GM18909 (cell line): ENCODE results near the gene WEE1.
"Not testable (repeated sequence)": the region's sequence is repeated elsewhere in the genome, so short reads cannot be mapped to it uniquely, and the experiment has no call there.

Experiments used
- ATAC-seq: cut with Tn5 transposase; IDR thresholded peaks from one replicate; pipeline ENCODE4 v1.9.1; 2021; ENCODE audit warnings: mild to moderate bottlenecking; ENCODE audit not compliant: unreplicated experiment, poor library complexity

Gene WEE1

GRCh38 chr11:9573052-9573774 is at the start of gene WEE1:
WEE1 (plus strand) TSS chr11:9573670; CDS start chr11:9573934, 264 bp downstream.
- peak; percentile 88 for ATAC-seq

GRCh38 chr11:9524001-9524400 is 49.5 kb upstream of the WEE1 start:
- no peak for ATAC-seq

GRCh38 chr11:9525116-9525515 is 48.4 kb upstream of the WEE1 start:
- no peak for ATAC-seq

- ATAC-seq = no peak
Observed at GRCh38 chr11:9527481-9528135, 45.9 kb upstream of the WEE1 start.

GRCh38 chr11:9528136-9528501 is 45.4 kb upstream of the WEE1 start:
- no peak for ATAC-seq

- no peak for ATAC-seq
Observed at GRCh38 chr11:9528573-9529333, 44.7 kb upstream of the WEE1 start.

GRCh38 chr11:9529334-9529650 is 44.2 kb upstream of the WEE1 start:
- no peak for ATAC-seq

- no peak for ATAC-seq
Observed at GRCh38 chr11:9530020-9530621, 43.3 kb upstream of the WEE1 start.

GRCh38 chr11:9530901-9531625 is 42.4 kb upstream of the WEE1 start:
- no peak for ATAC-seq

GRCh38 chr11:9533058-9533457 is 40.4 kb upstream of the WEE1 start:
- ATAC-seq = no peak

- ATAC-seq = no peak
Observed at GRCh38 chr11:9533736-9534473, 39.6 kb upstream of the WEE1 start.

GRCh38 chr11:9535189-9535781 is 38.2 kb upstream of the WEE1 start:
- no peak for ATAC-seq

GRCh38 chr11:9538548-9538947 is 34.9 kb upstream of the WEE1 start:
- ATAC-seq = no peak

- ATAC-seq = not testable (repeated sequence)
Observed at GRCh38 chr11:9549216-9549615, 24.3 kb upstream of the WEE1 start.

- ATAC-seq = no peak
Observed at GRCh38 chr11:9550191-9550628, 23.3 kb upstream of the WEE1 start.

GRCh38 chr11:9561279-9561982 is 12.0 kb upstream of the WEE1 start:
- ATAC-seq = no peak

GRCh38 chr11:9562716-9563115 is 10.8 kb upstream of the WEE1 start:
- peak; percentile 42 for ATAC-seq

- no peak for ATAC-seq
Observed at GRCh38 chr11:9563196-9563730, 10.2 kb upstream of the WEE1 start.
